GM19025 (cell line): ENCODE results near the gene ZNF253.
A peak's percentile ranks its signal among the peaks of the same experiment; 100 is the strongest.
"Not testable (repeated sequence)": the region's sequence is repeated elsewhere in the genome, so short reads cannot be mapped to it uniquely, and the experiment has no call there.

Source experiments
- ATAC-seq: cut with Tn5 transposase; IDR thresholded peaks from one replicate; pipeline ENCODE4 v1.9.1; 2021; ENCODE audit warnings: mild to moderate bottlenecking, low read depth, moderate library complexity; ENCODE audit not compliant: unreplicated experiment

Gene ZNF253

GRCh38 chr19:19892055-19892941 lies 26.6 kb downstream of the ZNF253 start:
- not testable (repeated sequence) for ATAC-seq

DNA sequence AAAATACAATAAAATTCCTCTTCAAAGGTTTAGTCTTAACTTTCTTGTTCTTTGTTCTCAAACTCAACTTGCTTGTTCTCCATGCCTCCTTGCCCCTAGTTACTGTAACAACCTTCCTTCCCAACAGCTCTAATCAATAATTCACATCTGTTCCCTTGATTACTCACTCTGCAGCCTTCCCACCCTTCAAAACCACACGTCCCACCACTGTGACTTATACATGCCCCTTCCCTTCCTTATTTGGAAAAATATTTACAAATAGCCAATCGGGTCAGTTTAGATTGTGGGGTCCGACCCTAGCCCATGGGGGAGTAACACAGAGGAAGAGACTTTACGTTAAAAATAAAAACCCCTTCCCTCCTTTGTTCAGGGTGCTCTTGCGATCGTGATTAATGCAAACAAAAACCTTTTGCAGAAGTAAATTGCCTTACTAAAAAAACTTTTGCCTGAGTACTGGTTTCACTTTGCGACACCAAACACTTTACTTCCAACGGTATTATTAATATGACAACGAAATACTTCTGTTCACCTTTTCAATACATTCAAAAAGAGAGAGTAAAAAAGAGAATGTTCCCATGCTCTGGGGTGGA lies 34.6 kb downstream of the ZNF253 start:
- ATAC-seq: no peak

- peak; percentile 93 for ATAC-seq
These were observed 35.2 kb downstream of the ZNF253 start, which contains the start of gene ZNF93 for GRCh38 chr19:19900729-19901444. TSS of gene ZNF93 (plus strand) at chr19:19900946. CDS start at chr19:19901089, 143 bp downstream.

DNA sequence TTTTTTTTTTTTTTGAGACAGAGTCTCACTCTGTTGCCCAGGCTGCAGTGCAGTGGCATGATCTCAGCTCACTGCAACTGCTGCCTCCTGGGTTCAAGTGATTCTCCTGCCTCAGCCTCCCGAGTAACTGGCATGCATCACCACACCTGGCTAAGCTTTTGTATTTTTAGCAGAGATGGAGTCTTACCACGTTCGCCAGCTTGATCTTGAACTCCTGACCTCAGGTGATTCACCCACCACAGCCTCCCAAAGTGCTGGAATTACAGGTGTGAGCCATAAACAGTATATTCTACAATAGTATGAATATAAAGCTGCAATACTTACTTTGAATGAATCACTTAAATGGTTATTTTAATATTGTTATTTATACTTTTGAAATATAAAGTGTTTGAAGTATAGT lies 41.9 kb downstream of the ZNF253 start:
- ATAC-seq: not testable (repeated sequence)

DNA sequence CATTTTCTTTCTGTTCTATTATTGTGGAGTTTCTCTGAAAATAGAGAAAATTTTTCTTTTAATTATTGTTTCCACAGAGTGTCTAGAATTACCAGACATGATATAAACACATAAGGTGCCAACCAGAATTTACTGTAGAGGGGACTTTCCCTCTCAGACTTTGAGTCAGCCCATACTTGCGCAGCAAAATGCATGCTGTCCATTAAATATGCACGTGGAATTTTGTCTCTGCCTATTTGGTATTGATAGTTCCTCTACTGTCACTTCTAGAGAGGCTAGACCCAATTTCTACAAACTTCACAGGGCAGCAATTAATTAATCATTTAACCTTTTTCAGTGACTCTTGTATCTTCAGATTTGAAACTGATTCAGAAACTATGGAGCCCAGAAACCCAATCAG lies 44.0 kb downstream of the ZNF253 start:
- no peak for ATAC-seq

- no peak for ATAC-seq
These were observed 45.5 kb downstream of the ZNF253 start for GRCh38 chr19:19911150-19911549.

- ATAC-seq: no peak
These were observed 48.9 kb downstream of the ZNF253 start for GRCh38 chr19:19914596-19914995.

- not testable (repeated sequence) for ATAC-seq
These were observed 64.7 kb downstream of the ZNF253 start for GRCh38 chr19:19930417-19930816.

DNA sequence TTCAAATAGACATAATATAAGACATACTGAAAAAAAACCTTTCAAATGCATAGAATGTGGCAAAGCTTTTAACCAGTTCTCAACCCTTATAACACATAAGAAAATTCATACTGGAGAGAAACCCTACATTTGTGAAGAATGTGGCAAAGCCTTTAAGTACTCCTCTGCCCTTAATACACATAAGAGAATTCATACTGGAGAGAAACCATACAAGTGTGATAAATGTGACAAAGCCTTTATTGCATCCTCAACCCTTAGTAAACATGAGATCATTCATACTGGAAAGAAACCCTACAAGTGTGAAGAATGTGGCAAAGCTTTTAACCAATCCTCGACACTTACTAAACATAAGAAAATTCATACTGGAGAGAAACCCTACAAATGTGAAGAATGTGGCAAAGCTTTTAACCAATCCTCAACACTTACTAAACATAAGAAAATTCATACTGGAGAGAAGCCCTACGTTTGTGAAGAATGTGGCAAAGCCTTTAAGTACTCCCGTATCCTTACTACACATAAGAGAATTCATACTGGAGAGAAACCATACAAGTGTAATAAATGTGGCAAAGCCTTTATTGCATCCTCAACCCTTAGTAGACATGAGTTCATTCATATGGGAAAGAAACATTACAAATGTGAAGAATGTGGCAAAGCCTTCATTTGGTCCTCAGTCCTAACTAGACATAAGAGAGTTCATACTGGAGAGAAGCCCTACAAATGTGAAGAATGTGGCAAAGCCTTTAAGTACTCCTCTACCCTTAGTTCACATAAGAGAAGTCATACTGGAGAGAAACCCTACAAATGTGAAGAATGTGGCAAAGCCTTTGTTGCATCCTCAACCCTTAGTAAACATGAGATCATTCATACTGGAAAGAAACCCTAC lies 68.0 kb downstream of the ZNF253 start:
- ATAC-seq: not testable (repeated sequence)

- ATAC-seq: no peak
These were observed 71.7 kb downstream of the ZNF253 start for GRCh38 chr19:19937403-19937802.

GRCh38 chr19:19938449-19938848 lies 72.8 kb downstream of the ZNF253 start:
- no peak for ATAC-seq

DNA sequence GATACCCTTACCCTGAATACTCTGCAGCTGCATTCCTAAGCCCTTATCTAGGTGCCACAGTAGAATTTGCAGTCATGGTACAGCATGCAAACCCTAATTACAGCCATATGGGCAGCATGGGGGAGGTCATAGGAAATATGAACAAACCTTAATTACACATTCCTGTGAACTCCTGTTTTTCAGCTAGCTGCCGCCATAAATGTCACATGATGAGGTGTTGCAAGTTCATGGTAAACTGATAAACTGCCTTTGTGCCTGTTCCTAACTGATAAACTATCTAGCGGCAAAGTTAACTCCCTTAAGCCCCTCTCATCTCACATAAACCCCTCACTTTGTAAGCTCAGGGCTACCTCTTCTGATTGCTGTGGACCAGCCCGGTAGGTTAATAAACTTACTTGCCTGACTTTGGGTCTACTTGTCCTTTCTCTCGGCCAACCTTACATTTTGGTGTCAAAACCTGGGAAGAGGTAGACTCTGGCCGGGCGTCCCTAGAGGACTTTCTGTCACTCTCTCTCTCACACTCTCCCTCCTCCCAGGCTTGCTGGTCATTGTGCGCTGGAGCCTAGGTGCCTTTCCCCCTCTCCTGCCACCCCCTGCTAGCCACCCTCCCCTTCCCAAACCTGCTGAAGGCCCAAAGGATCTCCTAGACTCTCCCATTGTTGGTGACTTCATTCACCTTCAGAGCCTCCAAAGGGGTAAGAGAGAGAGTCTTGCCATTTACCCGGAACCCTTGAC lies 78.3 kb downstream of the ZNF253 start:
- no peak for ATAC-seq
